Osteoblast (primary cell): ENCODE data around the gene BTBD7. TPM values are rescaled to one million over a fixed set of nuclear protein-coding genes. Genes with fewer than 3 reads are reported as not detected.

ENCODE experiments used
- DNase-seq: peaks from one replicate; pipeline ENCODE4 v3.0.0; 2011; ENCODE audit warnings: low spot score, mixed read lengths; ENCODE audit not compliant: insufficient read length; ENCODE audit errors: missing footprints
- H2AFZ ChIP-seq: 2 replicates; pipeline ENCODE4 v1.6.0; 2011; ENCODE audit warnings: mild to moderate bottlenecking, low read length
- H3K27ac ChIP-seq: 2 replicates; pipeline ENCODE4 v1.5.1; 2011; ENCODE audit warnings: mild to moderate bottlenecking, low read depth, low read length, moderate library complexity
- H3K27me3 ChIP-seq: 2 replicates; pipeline ENCODE4 v1.6.0; 2012; ENCODE audit warnings: mild to moderate bottlenecking, control low read depth, inconsistent platforms, low read length, moderate library complexity; ENCODE audit not compliant: insufficient read depth
- H3K36me3 ChIP-seq: 2 replicates; pipeline ENCODE4 v1.5.1; 2011; ENCODE audit warnings: mild to moderate bottlenecking, low read length, control low read depth, moderate library complexity; ENCODE audit not compliant: insufficient read depth
- H3K4me1 ChIP-seq: 2 replicates; pipeline ENCODE4 v1.5.1; 2011; ENCODE audit warnings: mild to moderate bottlenecking, low read length, control low read depth, moderate library complexity; ENCODE audit not compliant: insufficient read depth
- H3K4me2 ChIP-seq: 2 replicates; pipeline ENCODE4 v1.6.0; 2011; ENCODE audit warnings: mild to moderate bottlenecking, low read length; ENCODE audit not compliant: insufficient read depth
- H3K4me3 ChIP-seq: fragments of 200-600 bp; sonication (generic); 3 replicates; pipeline ENCODE4 v1.5.1; 2012; ENCODE audit warnings: mild to moderate bottlenecking, low read length, inconsistent platforms; ENCODE audit not compliant: insufficient read depth
- H3K79me2 ChIP-seq: 2 replicates; pipeline ENCODE4 v1.6.0; 2012; ENCODE audit warnings: mild to moderate bottlenecking, low read length, control low read depth, inconsistent platforms; ENCODE audit not compliant: insufficient read depth
- H3K9me3 ChIP-seq: 2 replicates; pipeline ENCODE4 v1.5.1; 2011; ENCODE audit warnings: low read depth, low read length, control low read depth
- H4K20me1 ChIP-seq: 2 replicates; pipeline ENCODE4 v1.6.0; 2012; ENCODE audit warnings: mild to moderate bottlenecking, low read length, control low read depth; ENCODE audit not compliant: insufficient read depth
- CTCF ChIP-seq: IDR thresholded peaks from 2 replicates; pipeline ENCODE4 v1.5.1; 2011; ENCODE audit warnings: mild to moderate bottlenecking, low read depth, low read length, moderate library complexity; ENCODE audit errors: extremely low read depth
- total RNA-seq: library from RNA; depleted of rRNA; stranded (reverse); fragments of >200 nt; gene quantifications from 2 replicates; pipeline ENCODE4 v1.2.3, GENCODE V29; 2012

The BTBD7 gene
- total RNA-seq, 1 donor, result 31.1 TPM

GRCh38 chr14:93223565-93223964 lies 109.3 kb downstream of the BTBD7 start:
- Histone ChIP-seq H3K4me2 (no peak overlapping the region), H3K36me3 (peaks cover 34% of the 10 kb centered on the region), H3K4me3 (no peak overlapping the region), H4K20me1 (no peaks in the 10 kb centered on the region), H3K4me1 (no peaks in the 10 kb centered on the region), H2AFZ (no peak overlapping the region), H3K9me3 (no peaks in the 10 kb centered on the region), H3K27me3 (no peaks in the 10 kb centered on the region), H3K27ac (no peak overlapping the region), H3K79me2 (no peaks in the 10 kb centered on the region)
- DNase-seq, result no peak
- no peak for TF ChIP-seq CTCF

- Histone ChIP-seq H3K79me2 (no peaks in the 10 kb centered on the region), H4K20me1 (no peaks in the 10 kb centered on the region), H3K9me3 (no peaks in the 10 kb centered on the region), H2AFZ (no peak overlapping the region), H3K27me3 (no peaks in the 10 kb centered on the region), H3K4me3 (no peak overlapping the region), H3K4me1 (no peaks in the 10 kb centered on the region), H3K27ac (no peak overlapping the region), H3K36me3 (peaks cover 33% of the 10 kb centered on the region), H3K4me2 (no peak overlapping the region)
- DNase-seq, result peak; percentile 47
- no peak for TF ChIP-seq CTCF
These were observed 112.3 kb downstream of the BTBD7 start for GRCh38 chr14:93220509-93220908.

GRCh38 chr14:93219103-93219726 lies 113.6 kb downstream of the BTBD7 start:
- H3K36me3 ChIP-seq, result peaks cover 44% of the 10 kb centered on the region

GRCh38 chr14:93214598-93214997 lies 118.2 kb downstream of the BTBD7 start:
- Histone ChIP-seq H4K20me1 (no peaks in the 10 kb centered on the region), H3K4me3 (no peak overlapping the region), H3K27me3 (no peaks in the 10 kb centered on the region), H3K27ac (no peak overlapping the region), H2AFZ (no peak overlapping the region), H3K9me3 (no peaks in the 10 kb centered on the region), H3K4me1 (no peaks in the 10 kb centered on the region), H3K36me3 (peaks cover 39% of the 10 kb centered on the region), H3K79me2 (peaks cover 5% of the 10 kb centered on the region), H3K4me2 (no peak overlapping the region)
- TF ChIP-seq CTCF, result no peak
- DNase-seq, result no peak

More at GRCh38 chr14:93219103-93219726, 113.6 kb downstream of the BTBD7 start:
- no peak overlapping the region for H3K27ac ChIP-seq
- H3K27me3 ChIP-seq, result no peaks in the 10 kb centered on the region
- H3K4me1 ChIP-seq, result no peaks in the 10 kb centered on the region
- no peak overlapping the region for H3K4me2 ChIP-seq
- TF ChIP-seq CTCF, result peak; percentile 60
- no peaks in the 10 kb centered on the region for H3K9me3 ChIP-seq
- H2AFZ ChIP-seq, result no peak overlapping the region
- no peaks in the 10 kb centered on the region for H4K20me1 ChIP-seq
- H3K4me3 ChIP-seq, result no peak overlapping the region
- DNase-seq, result peak; percentile 79
- H3K79me2 ChIP-seq, result no peaks in the 10 kb centered on the region
